T-helper 1 cell treated with Interleukin-12 subunit alpha and Interleukin-12 subunit beta and Interleukin-4 antibody, amounts not matched to agents 30 μg/mL and 1 μg/mL, for 36 hours (primary cell): Measurements from ENCODE around the gene KLF6.

Source experiments
- H3K27ac Mint-ChIP-seq: one replicate; pipeline ENCODE4 v1.8.0; 2021; ENCODE audit warnings: mild to moderate bottlenecking, mixed read lengths
- H3K27me3 Mint-ChIP-seq: one replicate; pipeline ENCODE4 v1.8.0; 2021; ENCODE audit warnings: low read depth, mixed read lengths
- H3K36me3 Mint-ChIP-seq: one replicate; pipeline ENCODE4 v1.8.0; 2021; ENCODE audit warnings: low read depth, mixed read lengths
- H3K4me1 Mint-ChIP-seq: one replicate; pipeline ENCODE4 v1.8.0; 2021; ENCODE audit warnings: low read depth, mixed read lengths
- H3K4me3 Mint-ChIP-seq: one replicate; pipeline ENCODE4 v1.8.0; 2021; ENCODE audit warnings: mild to moderate bottlenecking, moderate library complexity, mixed read lengths
- H3K9me3 Mint-ChIP-seq: one replicate; pipeline ENCODE4 v1.8.0; 2021; ENCODE audit warnings: mixed read lengths

KLF6 gene

GRCh38 chr10:3803927-3804741 lies 19.1 kb upstream of the KLF6 start:
- H3K27ac Mint-ChIP-seq, result peak overlapping the region; percentile 98
- no peaks in the 10 kb centered on the region for H3K9me3 Mint-ChIP-seq
- no peaks in the 10 kb centered on the region for H3K36me3 Mint-ChIP-seq
- peaks cover 66% of the 10 kb centered on the region for H3K4me1 Mint-ChIP-seq
- peak overlapping the region; percentile 66 for H3K4me3 Mint-ChIP-seq
- H3K27me3 Mint-ChIP-seq, result no peaks in the 10 kb centered on the region

GRCh38 chr10:3803295-3803926 lies 18.4 kb upstream of the KLF6 start:
- no peaks in the 10 kb centered on the region for H3K27me3 Mint-ChIP-seq
- H3K27ac Mint-ChIP-seq, result peak overlapping the region; percentile 98
- H3K4me3 Mint-ChIP-seq, result peak overlapping the region; percentile 48
- H3K9me3 Mint-ChIP-seq, result no peaks in the 10 kb centered on the region
- no peaks in the 10 kb centered on the region for H3K36me3 Mint-ChIP-seq
- peaks cover 62% of the 10 kb centered on the region for H3K4me1 Mint-ChIP-seq

DNA sequence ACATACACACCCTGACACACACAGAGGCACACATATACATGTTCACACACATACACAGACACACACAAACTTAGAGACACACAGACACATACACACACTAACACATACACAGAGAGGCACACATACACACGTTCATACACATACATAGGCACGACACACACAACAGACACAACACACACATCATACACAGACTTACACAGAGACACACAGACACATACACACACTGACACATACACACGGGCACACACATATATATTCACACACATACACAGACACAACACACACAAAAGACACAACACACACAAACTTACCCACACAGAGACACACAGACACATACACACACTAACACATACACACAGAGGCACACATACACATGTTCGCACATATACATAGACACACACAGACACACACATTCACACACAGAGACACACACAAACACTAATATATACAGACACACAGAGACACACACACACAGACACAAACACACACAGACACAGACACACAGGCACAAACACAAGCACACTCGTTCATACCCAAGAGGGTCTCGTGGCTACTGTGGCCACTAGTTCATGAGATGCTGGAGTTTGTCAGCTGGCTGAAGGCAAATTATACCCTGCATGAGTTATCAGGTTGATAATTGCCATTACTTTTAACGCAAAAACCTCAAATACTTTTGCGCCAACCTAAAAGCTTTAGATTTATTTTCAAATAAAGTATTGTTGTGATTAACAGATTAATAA lies 17.7 kb upstream of the KLF6 start:
- no peaks in the 10 kb centered on the region for H3K9me3 Mint-ChIP-seq
- H3K27ac Mint-ChIP-seq, result no peak overlapping the region
- no peak overlapping the region for H3K4me3 Mint-ChIP-seq
- no peaks in the 10 kb centered on the region for H3K27me3 Mint-ChIP-seq
- H3K36me3 Mint-ChIP-seq, result peaks cover 2% of the 10 kb centered on the region
- H3K4me1 Mint-ChIP-seq, result peaks cover 63% of the 10 kb centered on the region

- Mint-ChIP-seq H3K36me3 (peaks cover 3% of the 10 kb centered on the region), H3K4me3 (no peak overlapping the region), H3K27ac (no peak overlapping the region), H3K27me3 (no peaks in the 10 kb centered on the region), H3K4me1 (peaks cover 55% of the 10 kb centered on the region), H3K9me3 (peaks cover 2% of the 10 kb centered on the region)
These were observed 16.7 kb upstream of the KLF6 start for GRCh38 chr10:3801558-3802192.

GRCh38 chr10:3800586-3800985 lies 15.6 kb upstream of the KLF6 start:
- Mint-ChIP-seq H3K4me1 (peaks cover 45% of the 10 kb centered on the region), H3K9me3 (peaks cover 7% of the 10 kb centered on the region), H3K4me3 (no peak overlapping the region), H3K27ac (no peak overlapping the region), H3K27me3 (no peaks in the 10 kb centered on the region), H3K36me3 (peaks cover 7% of the 10 kb centered on the region)

GRCh38 chr10:3797750-3798149 lies 12.7 kb upstream of the KLF6 start:
- Mint-ChIP-seq H3K36me3 (peaks cover 13% of the 10 kb centered on the region), H3K27me3 (no peaks in the 10 kb centered on the region), H3K4me3 (no peak overlapping the region), H3K4me1 (peaks cover 26% of the 10 kb centered on the region), H3K9me3 (peaks cover 18% of the 10 kb centered on the region), H3K27ac (no peak overlapping the region)

DNA sequence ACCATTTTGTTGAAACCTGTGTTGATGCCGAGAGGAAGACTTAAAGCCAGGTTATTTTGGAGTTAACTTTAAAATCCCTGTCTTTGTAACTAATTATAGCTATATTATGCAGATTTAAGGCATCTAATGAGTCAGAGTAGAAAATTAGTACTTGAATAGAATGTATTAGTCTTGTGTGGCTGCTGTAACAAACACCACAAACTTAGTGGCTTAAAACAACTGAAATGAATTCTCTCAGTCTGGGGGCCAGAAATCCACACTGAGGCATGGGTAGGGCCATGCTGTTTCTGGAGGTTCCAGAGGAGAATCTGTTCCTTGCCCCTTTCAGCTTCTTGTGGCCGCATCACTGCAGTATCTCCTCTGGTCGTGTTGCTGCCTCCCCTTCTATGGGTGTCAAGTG lies 8.5 kb upstream of the KLF6 start:
- H3K4me1 Mint-ChIP-seq, result peaks cover 16% of the 10 kb centered on the region
- no peak overlapping the region for H3K4me3 Mint-ChIP-seq
- peaks cover 27% of the 10 kb centered on the region for H3K36me3 Mint-ChIP-seq
- H3K27ac Mint-ChIP-seq, result no peak overlapping the region
- peaks cover 4% of the 10 kb centered on the region for H3K27me3 Mint-ChIP-seq
- peaks cover 34% of the 10 kb centered on the region for H3K9me3 Mint-ChIP-seq

GRCh38 chr10:3792710-3793219 lies 7.8 kb upstream of the KLF6 start:
- no peak overlapping the region for H3K27ac Mint-ChIP-seq
- H3K4me1 Mint-ChIP-seq, result peaks cover 9% of the 10 kb centered on the region

GRCh38 chr10:3791974-3792633 lies 7.1 kb upstream of the KLF6 start:
- Mint-ChIP-seq H3K9me3 (peaks cover 34% of the 10 kb centered on the region), H3K4me3 (no peak overlapping the region), H3K36me3 (peaks cover 25% of the 10 kb centered on the region), H3K4me1 (peaks cover 6% of the 10 kb centered on the region), H3K27me3 (peaks cover 4% of the 10 kb centered on the region), H3K27ac (no peak overlapping the region)

More at GRCh38 chr10:3792710-3793219, 7.8 kb upstream of the KLF6 start:
- H3K27me3 Mint-ChIP-seq, result peaks cover 4% of the 10 kb centered on the region
- H3K36me3 Mint-ChIP-seq, result peaks cover 25% of the 10 kb centered on the region
- H3K9me3 Mint-ChIP-seq, result peaks cover 34% of the 10 kb centered on the region
- no peak overlapping the region for H3K4me3 Mint-ChIP-seq

DNA sequence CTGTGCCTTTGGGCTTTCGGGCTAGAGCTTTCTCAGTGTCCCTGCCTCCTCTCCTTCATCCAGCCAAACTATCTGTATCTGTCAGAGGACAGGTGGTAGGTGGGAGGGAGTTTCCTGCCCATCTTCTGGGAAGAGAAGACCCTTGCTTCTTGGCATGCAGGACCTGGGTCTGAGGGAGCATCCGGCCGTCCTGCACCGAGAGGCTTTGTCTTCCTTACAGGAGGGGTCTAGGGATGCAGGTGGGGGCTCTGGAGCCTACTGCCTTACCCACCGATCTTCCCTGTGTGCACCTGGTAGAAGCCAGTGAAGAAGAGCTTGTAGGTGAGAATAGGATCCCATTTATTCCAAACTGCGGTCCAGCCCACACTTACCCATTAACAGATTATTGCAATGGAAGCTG lies 5.8 kb upstream of the KLF6 start:
- Mint-ChIP-seq H3K36me3 (peaks cover 21% of the 10 kb centered on the region), H3K4me3 (no peak overlapping the region), H3K27ac (no peak overlapping the region), H3K27me3 (peaks cover 4% of the 10 kb centered on the region), H3K4me1 (peaks cover 15% of the 10 kb centered on the region), H3K9me3 (peaks cover 28% of the 10 kb centered on the region)

GRCh38 chr10:3790272-3790671 lies 5.3 kb upstream of the KLF6 start:
- peaks cover 27% of the 10 kb centered on the region for H3K9me3 Mint-ChIP-seq
- H3K27me3 Mint-ChIP-seq, result peaks cover 4% of the 10 kb centered on the region
- no peak overlapping the region for H3K27ac Mint-ChIP-seq
- H3K4me3 Mint-ChIP-seq, result no peak overlapping the region
- peaks cover 20% of the 10 kb centered on the region for H3K36me3 Mint-ChIP-seq
- H3K4me1 Mint-ChIP-seq, result peaks cover 17% of the 10 kb centered on the region

GRCh38 chr10:3789621-3790020 lies 4.6 kb upstream of the KLF6 start:
- Mint-ChIP-seq H3K4me1 (peaks cover 17% of the 10 kb centered on the region), H3K27ac (no peak overlapping the region), H3K9me3 (peaks cover 27% of the 10 kb centered on the region), H3K27me3 (peaks cover 4% of the 10 kb centered on the region), H3K36me3 (peaks cover 20% of the 10 kb centered on the region), H3K4me3 (no peak overlapping the region)

DNA sequence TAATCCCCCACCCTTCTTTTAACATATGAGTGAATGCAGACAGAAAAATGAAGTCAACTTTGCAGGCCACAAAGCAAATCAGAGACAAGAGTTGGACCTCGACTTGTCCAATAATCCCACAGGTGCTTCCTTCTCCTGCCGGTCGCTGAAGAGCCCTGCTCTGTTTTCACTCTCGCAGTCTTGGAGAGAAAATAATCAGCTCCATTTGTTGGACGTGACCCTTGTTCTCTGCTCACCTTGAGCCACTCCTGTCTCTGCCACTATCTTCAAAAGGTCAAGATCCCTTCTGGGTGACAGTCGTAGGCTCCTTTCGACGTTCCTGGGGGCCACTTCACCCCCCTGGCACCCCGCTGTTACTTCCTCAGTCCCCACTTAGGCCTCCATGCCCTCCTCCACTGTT lies 2.8 kb upstream of the KLF6 start:
- Mint-ChIP-seq H3K4me3 (peak overlapping the region; percentile 9), H3K9me3 (peaks cover 17% of the 10 kb centered on the region), H3K27ac (no peak overlapping the region)

GRCh38 chr10:3787016-3787400 lies 2.0 kb upstream of the KLF6 start:
- Mint-ChIP-seq H3K27me3 (no peaks in the 10 kb centered on the region), H3K36me3 (peaks cover 34% of the 10 kb centered on the region), H3K4me3 (no peak overlapping the region), H3K27ac (peak overlapping the region; percentile 47), H3K4me1 (peaks cover 24% of the 10 kb centered on the region), H3K9me3 (peaks cover 11% of the 10 kb centered on the region)

More for the DNA sequence above, 2.8 kb upstream of the KLF6 start:
- Mint-ChIP-seq H3K4me1 (peaks cover 21% of the 10 kb centered on the region), H3K27me3 (peaks cover 4% of the 10 kb centered on the region), H3K36me3 (peaks cover 31% of the 10 kb centered on the region)
